Nephron progenitor cell (in vitro differentiated cells): ENCODE measurements around the gene APOL5.
A peak's percentile ranks its signal among the peaks of the same experiment; 100 is the strongest.
"Not testable (repeated sequence)": the region's sequence is repeated elsewhere in the genome, so short reads cannot be mapped to it uniquely, and the experiment has no call there.

Experiments used
- DNase-seq: peaks from one replicate; pipeline ENCODE4 v3.0.0; 2021
- H3K27ac Mint-ChIP-seq: 2 replicates; pipeline ENCODE4 v1.8.0; 2021; ENCODE audit warnings: mild to moderate bottlenecking, moderate library complexity, mixed read lengths
- H3K27me3 Mint-ChIP-seq: 2 replicates; pipeline ENCODE4 v1.8.0; 2021; ENCODE audit warnings: mild to moderate bottlenecking, low read depth, mixed read lengths; ENCODE audit not compliant: poor library complexity
- H3K36me3 Mint-ChIP-seq: 2 replicates; pipeline ENCODE4 v1.8.0; 2021; ENCODE audit warnings: low read depth, mixed read lengths
- H3K4me1 Mint-ChIP-seq: 2 replicates; pipeline ENCODE4 v1.8.0; 2021; ENCODE audit warnings: mixed read lengths
- H3K4me3 Mint-ChIP-seq: 2 replicates; pipeline ENCODE4 v1.8.0; 2021; ENCODE audit warnings: mild to moderate bottlenecking, moderate library complexity, mixed read lengths
- H3K9me3 Mint-ChIP-seq: 2 replicates; pipeline ENCODE4 v1.8.0; 2021; ENCODE audit warnings: mild to moderate bottlenecking, moderate library complexity, mixed read lengths
- CTCF ChIP-seq: fragments of 200-600 bp; sonication (generic); IDR thresholded peaks from 2 replicates; pipeline ENCODE4 v1.5.0; 2021; ENCODE audit warnings: antibody characterized with exemption

The APOL5 gene

GRCh38 chr22:35688913-35689675 lies 28.6 kb upstream of the APOL5 start:
- no peak for DNase-seq
- peak overlapping the region; percentile 25 for H3K27ac Mint-ChIP-seq
- no peaks in the 10 kb centered on the region for H3K36me3 Mint-ChIP-seq
- peaks cover 33% of the 10 kb centered on the region for H3K27me3 Mint-ChIP-seq
- H3K4me1 Mint-ChIP-seq = peaks cover 13% of the 10 kb centered on the region
- no peak overlapping the region for H3K4me3 Mint-ChIP-seq
- no peak for TF ChIP-seq CTCF
- peaks cover 3% of the 10 kb centered on the region for H3K9me3 Mint-ChIP-seq

- Mint-ChIP-seq H3K27me3 (peaks cover 33% of the 10 kb centered on the region), H3K27ac (no peak overlapping the region), H3K36me3 (no peaks in the 10 kb centered on the region), H3K4me1 (peaks cover 13% of the 10 kb centered on the region), H3K9me3 (peaks cover 3% of the 10 kb centered on the region), H3K4me3 (no peak overlapping the region)
- no peak for TF ChIP-seq CTCF
- no peak for DNase-seq
These were observed 27.7 kb upstream of the APOL5 start for GRCh38 chr22:35690001-35690400.

- DNase-seq = no peak
- H3K9me3 Mint-ChIP-seq = peaks cover 8% of the 10 kb centered on the region
- H3K4me3 Mint-ChIP-seq = no peak overlapping the region
- H3K27me3 Mint-ChIP-seq = peaks cover 32% of the 10 kb centered on the region
- no peak overlapping the region for H3K27ac Mint-ChIP-seq
- H3K36me3 Mint-ChIP-seq = no peaks in the 10 kb centered on the region
- TF ChIP-seq CTCF = no peak
- H3K4me1 Mint-ChIP-seq = no peaks in the 10 kb centered on the region
These were observed 22.5 kb upstream of the APOL5 start for GRCh38 chr22:35695202-35695601.

- Mint-ChIP-seq H3K27ac (no peak overlapping the region), H3K36me3 (no peaks in the 10 kb centered on the region), H3K27me3 (peaks cover 37% of the 10 kb centered on the region), H3K9me3 (peaks cover 8% of the 10 kb centered on the region), H3K4me1 (no peaks in the 10 kb centered on the region), H3K4me3 (no peak overlapping the region)
- no peak for TF ChIP-seq CTCF
- DNase-seq = no peak
These were observed 20.5 kb upstream of the APOL5 start for GRCh38 chr22:35697142-35697541.

GRCh38 chr22:35699852-35700251 lies 17.8 kb upstream of the APOL5 start:
- DNase-seq, H3K4me1 Mint-ChIP-seq, H3K4me3 Mint-ChIP-seq, H3K9me3 Mint-ChIP-seq, H3K36me3 Mint-ChIP-seq, H3K27ac Mint-ChIP-seq: not testable (repeated sequence)
- peaks cover 30% of the 10 kb centered on the region for H3K27me3 Mint-ChIP-seq

- H3K27me3 Mint-ChIP-seq = peaks cover 29% of the 10 kb centered on the region
These were observed 13.6 kb upstream of the APOL5 start for GRCh38 chr22:35703861-35704584.

More at GRCh38 chr22:35703861-35704584, 13.6 kb upstream of the APOL5 start:
- TF ChIP-seq CTCF = no peak
- no peaks in the 10 kb centered on the region for H3K4me1 Mint-ChIP-seq
- no peak overlapping the region for H3K27ac Mint-ChIP-seq
- no peak for DNase-seq
- H3K9me3 Mint-ChIP-seq = no peaks in the 10 kb centered on the region
- no peak overlapping the region for H3K4me3 Mint-ChIP-seq
- no peaks in the 10 kb centered on the region for H3K36me3 Mint-ChIP-seq
